ENCODE measurements around the gene SAC3D1.

The SAC3D1 gene

DNA sequence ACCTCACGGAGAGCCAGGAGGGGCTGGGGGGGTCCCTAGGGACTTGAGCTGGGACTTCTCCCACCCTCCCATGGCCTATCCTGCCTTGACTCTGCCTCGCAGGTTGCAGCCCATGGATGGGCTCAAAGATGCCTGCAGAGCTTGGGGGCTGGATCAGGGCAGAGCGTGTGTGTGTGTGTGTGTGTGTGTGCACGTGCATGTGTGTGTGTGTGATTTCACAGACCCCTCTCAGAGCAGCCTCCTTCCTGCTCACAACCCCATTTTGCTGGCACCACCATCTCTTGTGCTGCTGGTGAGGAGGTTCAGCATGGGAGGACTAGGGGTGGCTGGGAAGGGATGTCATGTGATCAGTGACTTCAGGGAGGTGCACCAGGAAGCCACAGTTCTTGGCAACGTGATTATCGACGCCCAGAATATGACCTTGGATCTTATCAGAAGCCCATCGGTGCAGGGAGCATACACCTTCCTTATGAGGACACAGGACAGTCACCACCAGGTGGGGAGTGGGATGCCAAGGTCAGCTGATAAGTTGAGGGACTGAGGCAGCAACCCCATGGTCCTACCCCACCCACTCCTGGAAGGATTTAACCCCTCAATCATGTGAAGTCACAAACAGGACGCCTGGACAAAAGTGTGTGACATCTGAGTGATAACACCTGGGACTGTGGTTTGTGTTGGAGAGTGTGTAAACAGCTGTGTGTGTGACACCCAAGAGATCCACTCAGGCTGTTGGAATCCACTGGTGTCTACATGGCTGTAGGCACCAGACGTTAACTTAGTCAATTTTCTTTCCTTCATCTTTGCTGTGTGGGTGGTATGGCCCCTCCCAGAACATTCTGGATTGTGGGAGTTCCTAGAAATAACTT, 19.2 kb downstream of the SAC3D1 start:
- Mint-ChIP-seq H3K4me3 (no peak overlapping the region), H3K27ac (no peak overlapping the region), H3K36me3 (ENCODE audit: low read depth) (no peaks in the 10 kb centered on the region), H3K4me1 (no peaks in the 10 kb centered on the region), H3K27me3 (no peaks in the 10 kb centered on the region), H3K9me3 (no peaks in the 10 kb centered on the region)
- ATAC-seq (no peak), DNase-seq (no peak)

DNA sequence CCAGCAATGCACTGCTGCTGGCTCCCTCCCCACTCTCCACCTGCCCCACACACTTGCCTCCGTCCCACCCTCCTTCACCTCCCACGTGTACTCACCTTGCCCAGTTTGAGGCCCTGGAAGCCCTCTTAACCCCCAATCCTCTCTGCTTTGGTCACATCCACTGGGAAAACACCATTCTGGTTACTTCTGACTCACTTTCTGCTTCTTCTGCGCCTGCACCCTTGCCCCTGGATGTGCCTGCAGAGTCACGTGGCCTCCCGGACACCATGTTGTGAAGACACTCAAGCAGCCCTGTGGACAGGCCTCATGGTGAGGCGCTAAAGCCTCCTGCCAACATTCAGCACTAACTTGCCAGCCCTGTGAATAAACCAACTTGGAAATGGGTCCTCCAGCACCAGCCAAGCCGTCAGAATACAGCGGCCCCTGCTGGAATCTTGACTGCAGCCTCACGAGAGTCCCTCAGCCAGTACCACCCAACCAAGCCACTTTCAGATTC, 20.0 kb downstream of the SAC3D1 start:
- no peaks in the 10 kb centered on the region for H3K36me3 Mint-ChIP-seq (ENCODE audit: low read depth)
- ATAC-seq (no peak), DNase-seq (no peak)
- H3K9me3 Mint-ChIP-seq, result no peaks in the 10 kb centered on the region
- H3K27ac Mint-ChIP-seq, result no peak overlapping the region
- no peak overlapping the region for H3K4me3 Mint-ChIP-seq
- H3K27me3 Mint-ChIP-seq, result no peaks in the 10 kb centered on the region
- no peaks in the 10 kb centered on the region for H3K4me1 Mint-ChIP-seq

DNA sequence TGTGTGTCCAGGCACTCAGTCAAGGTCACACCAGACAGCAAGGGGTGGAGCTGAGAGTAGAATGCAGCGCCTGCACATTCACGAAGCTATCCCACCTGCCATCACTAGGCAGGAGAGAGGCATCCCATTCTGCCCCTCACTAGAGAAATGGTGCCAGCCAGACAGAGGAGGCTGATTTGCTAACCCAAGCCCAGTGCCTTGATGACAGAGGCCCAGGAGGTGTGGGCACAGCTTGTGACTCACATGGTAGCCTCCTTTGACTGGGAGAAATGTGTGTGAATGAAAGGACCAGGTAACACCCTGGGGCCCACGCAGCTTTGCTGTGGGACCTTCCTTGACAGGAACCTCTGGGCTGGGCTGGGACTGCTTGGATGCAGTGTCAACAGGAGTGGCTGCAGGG, 22.5 kb downstream of the SAC3D1 start:
- Mint-ChIP-seq H3K9me3 (no peaks in the 10 kb centered on the region), H3K36me3 (ENCODE audit: low read depth) (no peaks in the 10 kb centered on the region), H3K4me3 (no peak overlapping the region), H3K27ac (no peak overlapping the region), H3K4me1 (no peaks in the 10 kb centered on the region), H3K27me3 (no peaks in the 10 kb centered on the region)
- DNase-seq, result no peak
- no peak for ATAC-seq

DNA sequence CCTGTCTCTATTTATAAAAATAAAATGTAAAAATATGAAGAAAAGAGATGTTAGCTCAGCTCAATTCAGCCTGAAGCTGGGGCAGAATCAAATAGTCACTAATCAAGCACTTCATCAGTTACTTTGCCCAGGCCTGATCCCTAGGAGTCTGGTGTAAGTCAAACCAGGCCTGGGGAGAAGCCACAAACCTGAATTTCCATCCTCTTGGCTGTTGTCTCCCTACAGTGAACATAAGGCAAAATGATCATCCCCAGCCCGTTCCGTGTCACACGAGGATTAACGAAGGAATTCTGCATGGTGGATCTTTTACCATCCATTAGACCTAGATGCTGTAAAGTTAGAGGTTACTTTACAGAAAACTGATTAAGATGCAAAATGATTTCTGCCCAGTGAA, 23.8 kb downstream of the SAC3D1 start:
- no peak overlapping the region for H3K4me3 Mint-ChIP-seq
- ATAC-seq (no peak), DNase-seq (no peak)
- no peaks in the 10 kb centered on the region for H3K36me3 Mint-ChIP-seq (ENCODE audit: low read depth)
- H3K27ac Mint-ChIP-seq, result no peak overlapping the region
- no peaks in the 10 kb centered on the region for H3K9me3 Mint-ChIP-seq
- H3K27me3 Mint-ChIP-seq, result no peaks in the 10 kb centered on the region
- no peaks in the 10 kb centered on the region for H3K4me1 Mint-ChIP-seq

DNA sequence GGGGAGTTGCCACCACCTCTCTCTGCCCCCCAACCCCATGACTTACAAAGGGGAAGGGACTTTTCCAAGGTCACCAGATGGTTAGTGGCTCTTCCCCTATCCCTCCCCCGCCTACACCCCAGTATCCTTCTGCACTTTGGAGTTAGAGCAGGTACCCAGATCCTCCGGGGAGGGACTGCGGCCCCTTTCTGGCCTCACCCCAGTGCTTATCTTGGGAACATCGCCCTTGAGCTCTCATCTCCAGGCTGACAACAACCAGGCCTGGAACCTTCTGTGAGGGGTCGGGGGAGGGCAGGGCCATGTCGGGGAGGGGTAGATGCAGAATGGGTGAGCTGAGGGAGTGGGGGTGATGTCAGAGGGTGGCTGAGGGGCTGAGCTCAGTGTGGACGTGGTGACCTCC, 24.8 kb downstream of the SAC3D1 start:
- no peaks in the 10 kb centered on the region for H3K27me3 Mint-ChIP-seq
- H3K9me3 Mint-ChIP-seq, result no peaks in the 10 kb centered on the region
- no peaks in the 10 kb centered on the region for H3K36me3 Mint-ChIP-seq (ENCODE audit: low read depth)
- ATAC-seq (no peak), DNase-seq (no peak)
- H3K4me1 Mint-ChIP-seq, result no peaks in the 10 kb centered on the region
- no peak overlapping the region for H3K27ac Mint-ChIP-seq
- no peak overlapping the region for H3K4me3 Mint-ChIP-seq

DNA sequence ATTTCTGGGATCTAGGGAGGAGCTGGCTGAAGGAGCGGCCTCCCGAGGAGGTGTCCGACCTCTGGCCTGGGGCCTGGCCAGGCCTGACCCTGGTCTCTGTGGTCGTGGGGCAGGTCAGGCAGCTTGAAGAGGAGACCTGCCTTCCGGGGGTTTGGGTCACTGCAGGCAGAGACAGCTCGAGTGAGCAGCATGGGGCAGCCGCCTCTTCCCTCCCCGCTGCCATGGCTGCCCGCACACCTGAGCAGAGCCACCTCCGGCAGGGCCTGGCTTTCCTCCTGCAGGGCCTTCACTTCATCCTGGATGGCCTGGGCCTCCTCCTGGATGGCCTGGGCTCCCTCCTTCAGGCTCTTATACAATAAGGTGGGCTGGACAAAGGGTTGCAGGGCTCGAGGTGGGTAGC, 25.3 kb downstream of the SAC3D1 start:
- Mint-ChIP-seq H3K27ac (no peak overlapping the region), H3K9me3 (no peaks in the 10 kb centered on the region), H3K4me1 (no peaks in the 10 kb centered on the region), H3K36me3 (ENCODE audit: low read depth) (no peaks in the 10 kb centered on the region), H3K27me3 (no peaks in the 10 kb centered on the region), H3K4me3 (no peak overlapping the region)
- ATAC-seq (no peak), DNase-seq (no peak)

DNA sequence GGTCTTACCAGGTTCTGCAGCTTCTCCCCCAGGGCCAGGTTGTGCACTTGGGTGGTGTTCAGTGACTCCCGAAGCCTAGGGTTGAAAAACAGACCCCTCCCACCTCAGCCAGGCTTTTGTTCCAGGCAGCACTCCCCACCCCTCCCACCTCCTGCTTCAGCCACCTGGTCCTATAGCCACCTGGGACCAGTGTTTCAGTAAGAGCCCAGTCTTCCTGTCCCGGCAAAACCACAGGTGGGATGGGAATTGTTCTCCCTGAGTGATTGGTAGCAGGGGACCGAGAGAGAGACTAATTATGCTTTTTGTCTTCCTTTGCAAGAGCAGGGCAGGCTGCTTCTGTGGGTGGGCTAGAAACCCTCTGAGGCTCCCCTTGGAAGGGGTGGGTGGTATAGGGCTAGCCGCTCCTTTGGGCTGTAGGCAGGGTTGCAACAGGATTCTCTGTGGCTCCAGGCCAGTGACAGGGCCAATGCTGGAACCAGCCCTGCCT, 25.8 kb downstream of the SAC3D1 start:
- no peaks in the 10 kb centered on the region for H3K36me3 Mint-ChIP-seq (ENCODE audit: low read depth)

DNA sequence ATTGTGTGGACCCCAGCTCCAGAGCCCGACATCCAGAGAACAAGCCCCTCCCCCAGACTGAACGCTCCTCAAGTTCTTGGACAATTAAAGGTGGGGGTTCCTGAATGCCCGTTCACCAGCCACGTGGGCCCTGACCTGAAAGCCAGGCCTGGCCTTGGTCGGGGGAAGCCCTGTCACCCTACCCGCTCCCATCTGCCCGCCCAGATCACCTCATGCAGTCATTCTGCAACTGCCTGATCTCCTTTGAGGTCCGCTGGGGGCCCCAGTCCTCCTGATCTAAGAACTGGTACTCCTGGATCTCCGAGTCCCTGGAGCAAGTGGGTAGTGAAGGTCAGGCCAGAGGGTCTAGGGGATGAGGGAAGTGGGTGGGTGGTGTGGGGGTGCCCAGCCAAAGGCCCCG, 26.4 kb downstream of the SAC3D1 start:
- no peak overlapping the region for H3K4me3 Mint-ChIP-seq
- no peak for ATAC-seq
- no peak for DNase-seq
- no peaks in the 10 kb centered on the region for H3K4me1 Mint-ChIP-seq
- no peaks in the 10 kb centered on the region for H3K36me3 Mint-ChIP-seq (ENCODE audit: low read depth)
- no peak overlapping the region for H3K27ac Mint-ChIP-seq
- no peaks in the 10 kb centered on the region for H3K27me3 Mint-ChIP-seq
- no peaks in the 10 kb centered on the region for H3K9me3 Mint-ChIP-seq

More for the DNA sequence above, 25.8 kb downstream of the SAC3D1 start:
- no peak overlapping the region for H3K4me3 Mint-ChIP-seq
- H3K4me1 Mint-ChIP-seq, result no peaks in the 10 kb centered on the region
- no peak for ATAC-seq
- no peaks in the 10 kb centered on the region for H3K9me3 Mint-ChIP-seq
- no peak overlapping the region for H3K27ac Mint-ChIP-seq
- no peak for DNase-seq
- H3K27me3 Mint-ChIP-seq, result no peaks in the 10 kb centered on the region

DNA sequence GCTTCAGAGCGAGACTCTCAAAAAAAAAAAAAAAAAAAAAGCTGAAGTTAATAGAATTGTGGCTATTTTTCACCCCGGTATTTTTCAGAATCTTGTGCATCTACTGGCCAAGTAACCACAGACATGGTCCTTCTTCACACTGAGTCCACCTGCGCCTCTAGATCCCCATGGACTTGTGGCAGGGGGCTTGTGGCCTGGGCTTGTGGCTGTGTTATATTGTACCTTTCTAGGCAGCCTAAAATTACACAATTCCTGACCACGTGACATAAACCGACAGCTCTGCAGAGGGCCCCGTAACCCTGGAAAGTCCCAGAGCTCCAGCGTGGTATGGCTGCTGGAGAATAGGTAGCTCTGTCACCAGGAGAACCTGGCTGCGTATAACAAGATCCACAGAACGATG, 28.2 kb downstream of the SAC3D1 start:
- Mint-ChIP-seq H3K4me3 (no peak overlapping the region), H3K4me1 (no peaks in the 10 kb centered on the region), H3K27me3 (no peaks in the 10 kb centered on the region), H3K9me3 (no peaks in the 10 kb centered on the region), H3K36me3 (ENCODE audit: low read depth) (no peaks in the 10 kb centered on the region), H3K27ac (no peak overlapping the region)
- DNase-seq, result no peak
- ATAC-seq, result no peak

DNA sequence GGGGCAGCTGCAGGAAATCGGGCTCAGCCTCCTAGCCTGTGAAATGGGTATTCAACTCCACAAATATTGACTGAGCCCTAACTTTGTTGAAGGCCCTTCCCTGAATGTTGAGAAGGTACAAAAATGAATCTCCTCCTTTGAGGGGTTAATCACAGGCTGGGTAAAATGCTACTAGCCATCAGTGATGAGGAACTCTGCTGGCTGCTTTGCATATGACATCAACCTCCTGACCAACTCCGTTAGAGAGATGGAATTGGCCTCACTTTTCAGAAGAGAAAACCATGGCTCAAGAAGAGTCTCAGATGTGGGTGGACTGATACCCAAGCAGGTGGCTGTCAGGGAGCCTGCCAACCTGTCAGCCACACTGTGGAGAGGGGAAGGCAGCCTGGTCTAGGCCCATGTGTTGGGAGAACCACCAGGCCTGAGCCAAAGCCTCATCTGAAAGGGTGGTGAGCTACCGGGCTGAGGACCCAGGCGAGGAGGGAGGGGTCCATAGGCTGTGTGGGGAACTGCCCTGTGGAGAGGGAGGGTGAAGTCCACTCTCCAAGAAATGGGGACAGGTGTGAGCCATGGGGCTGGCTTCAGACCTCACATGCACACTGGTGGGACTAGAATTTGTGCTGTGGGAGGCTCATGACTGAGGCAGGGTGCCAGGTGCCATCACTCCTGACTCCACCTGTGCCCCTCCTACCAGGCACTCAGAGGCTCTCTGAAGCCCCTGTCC, 31.1 kb downstream of the SAC3D1 start:
- DNase-seq (no peak), ATAC-seq (no peak)
- no peaks in the 10 kb centered on the region for H3K9me3 Mint-ChIP-seq
- no peak overlapping the region for H3K4me3 Mint-ChIP-seq
- no peak overlapping the region for H3K27ac Mint-ChIP-seq
- peaks cover 11% of the 10 kb centered on the region for H3K36me3 Mint-ChIP-seq (ENCODE audit: low read depth)
- no peaks in the 10 kb centered on the region for H3K27me3 Mint-ChIP-seq
- no peaks in the 10 kb centered on the region for H3K4me1 Mint-ChIP-seq

DNA sequence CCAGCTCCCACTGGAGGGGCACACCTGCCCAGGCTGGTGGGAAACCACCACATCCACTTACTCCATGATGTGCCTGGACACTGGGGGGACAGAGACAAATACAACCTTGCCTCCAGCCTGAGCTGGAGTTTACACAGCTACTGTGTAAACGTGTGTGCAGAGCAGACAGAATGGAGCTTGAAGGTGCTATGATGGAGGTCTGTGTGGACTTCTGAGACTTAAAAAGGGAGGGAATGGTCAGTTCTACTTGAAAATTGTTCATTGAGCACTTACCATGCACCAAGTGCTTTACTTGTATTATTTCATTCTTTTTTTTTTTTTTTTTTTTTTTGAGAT, 31.6 kb downstream of the SAC3D1 start:
- H3K4me1 Mint-ChIP-seq, result no peaks in the 10 kb centered on the region
- H3K36me3 Mint-ChIP-seq (ENCODE audit: low read depth), result peaks cover 16% of the 10 kb centered on the region
- H3K27me3 Mint-ChIP-seq, result no peaks in the 10 kb centered on the region
- H3K27ac Mint-ChIP-seq, result no peak overlapping the region
- ATAC-seq (no peak), DNase-seq (no peak)
- H3K4me3 Mint-ChIP-seq, result no peak overlapping the region
- H3K9me3 Mint-ChIP-seq, result no peaks in the 10 kb centered on the region

DNA sequence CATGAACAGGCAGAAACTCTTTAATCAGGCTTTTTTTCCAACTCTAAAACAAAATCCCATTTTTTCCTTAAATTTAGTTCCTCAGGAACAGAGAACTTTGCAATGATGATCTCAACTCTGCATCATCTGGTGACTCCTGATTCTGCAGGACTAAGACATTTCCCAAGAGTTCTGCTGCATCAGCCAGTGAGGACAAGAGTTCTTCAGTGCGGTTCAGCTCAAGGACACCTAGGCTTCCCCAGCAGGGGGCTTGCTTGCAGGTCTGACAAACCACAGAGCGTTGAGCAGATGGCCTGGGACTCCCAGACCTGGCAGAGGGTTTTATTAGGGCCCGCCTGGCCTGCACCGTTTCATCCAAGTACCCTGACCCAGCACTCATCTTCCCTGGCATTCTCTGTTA, 36.4 kb downstream of the SAC3D1 start:
- Mint-ChIP-seq H3K27me3 (no peaks in the 10 kb centered on the region), H3K4me3 (no peak overlapping the region), H3K27ac (no peak overlapping the region), H3K9me3 (no peaks in the 10 kb centered on the region), H3K4me1 (peaks cover 37% of the 10 kb centered on the region), H3K36me3 (ENCODE audit: low read depth) (peaks cover 57% of the 10 kb centered on the region)
- DNase-seq, result no peak
- no peak for ATAC-seq

DNA sequence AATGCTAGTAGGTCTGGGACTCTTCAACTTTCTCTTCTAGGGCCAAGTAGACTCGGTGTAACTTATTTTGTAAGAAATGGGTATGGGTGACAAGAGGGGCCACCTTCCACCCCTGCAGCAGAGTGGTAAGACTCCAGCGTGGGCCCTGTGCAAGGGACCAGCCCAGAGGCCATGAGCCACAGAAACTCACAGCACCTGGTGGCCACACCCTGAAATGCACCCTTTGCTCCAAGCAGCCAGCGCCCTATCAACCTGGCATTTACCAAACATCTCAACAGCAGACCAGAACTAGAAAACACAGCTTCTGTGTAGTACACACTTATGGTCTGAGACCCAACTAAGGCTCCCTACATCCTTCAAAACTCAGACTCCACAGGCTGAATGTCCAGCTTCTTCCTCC, 37.1 kb downstream of the SAC3D1 start:
- no peaks in the 10 kb centered on the region for H3K27me3 Mint-ChIP-seq
- no peak overlapping the region for H3K27ac Mint-ChIP-seq
- peaks cover 64% of the 10 kb centered on the region for H3K36me3 Mint-ChIP-seq (ENCODE audit: low read depth)
- H3K4me3 Mint-ChIP-seq, result no peak overlapping the region
- H3K4me1 Mint-ChIP-seq, result peaks cover 44% of the 10 kb centered on the region
- ATAC-seq (peak; percentile 68), DNase-seq (peak; percentile 68)
- H3K9me3 Mint-ChIP-seq, result no peaks in the 10 kb centered on the region

DNA sequence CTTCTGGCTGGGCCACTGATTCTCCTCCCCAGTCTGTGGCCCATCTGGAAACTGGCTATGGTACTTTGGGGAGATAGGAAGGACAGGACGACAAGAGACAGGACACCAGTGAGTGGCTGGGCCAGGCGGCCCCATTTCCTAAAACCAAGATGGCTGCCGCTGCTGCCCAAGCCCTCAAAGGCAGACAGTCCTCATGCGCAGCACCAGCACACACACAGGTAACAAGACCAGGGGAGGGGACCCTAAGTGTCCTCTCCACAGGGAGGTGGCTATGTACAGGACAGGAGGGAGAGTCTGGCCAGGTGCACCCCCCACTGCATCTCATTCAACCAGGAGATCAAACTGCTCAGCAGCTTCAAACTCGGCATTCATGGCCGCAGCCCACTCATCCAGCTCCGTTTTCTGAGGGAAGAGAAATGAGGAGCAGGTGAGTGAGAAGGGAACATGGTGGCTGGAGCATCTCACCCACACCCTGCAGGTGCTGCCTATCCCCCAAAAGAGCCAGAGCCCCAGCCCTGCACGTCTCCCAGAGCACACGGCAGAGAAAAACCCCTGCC, 37.9 kb downstream of the SAC3D1 start:
- DNase-seq (no peak), ATAC-seq (no peak)
- Mint-ChIP-seq H3K27me3 (no peaks in the 10 kb centered on the region), H3K27ac (peak overlapping the region; percentile 25), H3K9me3 (no peaks in the 10 kb centered on the region), H3K36me3 (ENCODE audit: low read depth) (peaks cover 71% of the 10 kb centered on the region), H3K4me1 (peaks cover 49% of the 10 kb centered on the region), H3K4me3 (no peak overlapping the region)

Data from activated naive CD8-positive, alpha-beta T cell treated with anti-CD3 and anti-CD28 coated beads, Interleukin-2, amount 50 U/mL, for 24 hours (primary cell).